Measurements from ENCODE around the gene HUS1.
"Not testable (repeated sequence)": the region's sequence is repeated elsewhere in the genome, so short reads cannot be mapped to it uniquely, and the experiment has no call there.

The HUS1 gene

GRCh38 chr7:47916514-47916913, 62.9 kb downstream of the HUS1 start:
- not testable (repeated sequence) for DNase-seq

DNA sequence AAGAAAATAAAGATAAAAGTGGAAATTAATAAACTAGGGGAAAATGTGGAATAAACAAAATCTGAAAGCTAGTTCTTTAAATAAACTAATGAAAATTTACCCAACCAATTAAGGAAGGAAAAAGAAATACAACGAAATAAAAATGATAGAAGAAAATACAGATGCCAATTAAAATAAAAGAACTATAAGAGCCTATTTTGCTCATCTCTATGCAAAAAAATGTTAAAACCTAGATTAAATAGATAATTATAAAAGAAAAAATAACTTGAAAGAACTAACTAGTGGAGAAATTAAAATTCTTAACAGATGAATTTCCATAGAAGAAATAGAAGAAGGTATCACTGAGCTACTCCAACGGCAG, 63.8 kb downstream of the HUS1 start:
- DNase-seq, result no peak

DNA sequence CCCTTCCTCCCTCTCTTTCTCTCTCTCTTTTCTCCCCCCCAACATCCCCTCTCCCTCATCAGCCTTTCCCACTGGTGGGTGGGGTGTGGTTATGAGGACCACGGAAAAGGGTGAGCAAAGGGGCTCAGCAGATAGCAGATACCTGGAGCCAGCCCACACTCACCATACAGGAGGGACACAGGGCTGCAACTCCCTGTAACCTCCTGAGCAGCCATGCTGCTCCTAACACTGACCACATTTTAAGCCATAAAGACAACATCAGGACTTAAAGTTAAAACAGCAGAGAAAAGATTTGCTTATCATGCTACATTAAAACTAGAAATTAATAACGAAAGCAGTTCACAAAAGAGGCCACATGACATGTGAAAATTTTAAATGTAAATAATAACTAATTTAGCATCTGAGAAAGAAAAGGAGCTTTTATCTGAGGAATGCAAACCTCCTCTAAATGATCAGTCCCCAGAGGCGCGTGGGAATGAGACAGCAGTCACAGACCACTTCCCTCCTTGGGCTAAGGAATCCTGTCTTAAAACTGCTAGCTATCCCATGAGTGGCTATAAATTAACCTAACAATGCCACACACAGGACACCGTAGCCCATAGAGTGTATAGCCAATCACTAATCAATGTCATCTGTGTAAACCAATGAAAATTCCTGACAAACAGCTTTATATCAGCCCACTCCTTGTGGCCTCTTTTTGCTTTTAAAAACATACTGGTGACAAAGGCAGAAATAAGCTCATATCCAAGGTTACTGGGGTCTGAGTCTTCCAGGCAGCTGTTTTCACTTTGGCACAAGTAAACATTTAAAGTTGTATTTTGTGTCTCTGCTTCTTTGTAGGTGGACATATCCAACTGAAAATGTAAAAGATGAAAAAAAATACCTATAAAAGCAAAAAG, 64.4 kb downstream of the HUS1 start:
- no peak for DNase-seq

All from activated gamma-delta T cell treated with Interleukin-2 at 50 U/mL for 16 hours (primary cell).